D721Med (cell line): ENCODE measurements around the gene HOXA11.

ENCODE experiments used
- DNase-seq: peaks from one replicate; pipeline ENCODE4 v3.0.0; 2011; ENCODE audit warnings: low spot score; ENCODE audit not compliant: insufficient read length
- FAIRE-seq: peaks from 2 replicates; lab custom pipeline; 2011; peaks lifted over from hg19 to GRCh38; lab: Jason Lieb, UNC
- TF ChIP-seq, protein P1 (sequence below): IDR thresholded peaks from 2 replicates; pipeline ENCODE4 v1.5.1; 2012; ENCODE audit warnings: mild to moderate bottlenecking, control low read depth; ENCODE audit not compliant: insufficient read depth; ENCODE audit errors: missing control alignments

Gene HOXA11

DNA sequence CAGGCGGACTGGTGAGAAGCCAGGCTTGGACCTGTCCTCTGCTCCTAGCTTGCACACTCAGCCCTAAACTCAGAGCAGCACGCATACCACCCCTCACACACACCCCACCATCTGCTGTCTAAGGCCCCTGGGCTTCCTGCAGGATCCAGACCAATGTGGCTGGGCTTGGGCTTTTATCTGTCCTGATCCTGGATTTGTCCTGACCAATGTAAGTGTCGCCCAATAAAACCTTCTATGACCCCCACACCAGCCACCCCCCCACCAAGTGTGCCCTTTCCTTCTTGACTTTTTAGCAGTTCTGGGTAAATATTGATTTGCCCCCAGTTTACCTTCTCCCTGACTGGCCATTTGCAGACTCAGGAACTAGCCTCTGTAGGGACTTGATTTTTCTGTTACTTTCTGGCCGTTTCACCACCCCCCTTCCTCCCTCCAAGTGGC lies 16.6 kb upstream of the HOXA11 start:
- TF ChIP-seq, protein P1, sequence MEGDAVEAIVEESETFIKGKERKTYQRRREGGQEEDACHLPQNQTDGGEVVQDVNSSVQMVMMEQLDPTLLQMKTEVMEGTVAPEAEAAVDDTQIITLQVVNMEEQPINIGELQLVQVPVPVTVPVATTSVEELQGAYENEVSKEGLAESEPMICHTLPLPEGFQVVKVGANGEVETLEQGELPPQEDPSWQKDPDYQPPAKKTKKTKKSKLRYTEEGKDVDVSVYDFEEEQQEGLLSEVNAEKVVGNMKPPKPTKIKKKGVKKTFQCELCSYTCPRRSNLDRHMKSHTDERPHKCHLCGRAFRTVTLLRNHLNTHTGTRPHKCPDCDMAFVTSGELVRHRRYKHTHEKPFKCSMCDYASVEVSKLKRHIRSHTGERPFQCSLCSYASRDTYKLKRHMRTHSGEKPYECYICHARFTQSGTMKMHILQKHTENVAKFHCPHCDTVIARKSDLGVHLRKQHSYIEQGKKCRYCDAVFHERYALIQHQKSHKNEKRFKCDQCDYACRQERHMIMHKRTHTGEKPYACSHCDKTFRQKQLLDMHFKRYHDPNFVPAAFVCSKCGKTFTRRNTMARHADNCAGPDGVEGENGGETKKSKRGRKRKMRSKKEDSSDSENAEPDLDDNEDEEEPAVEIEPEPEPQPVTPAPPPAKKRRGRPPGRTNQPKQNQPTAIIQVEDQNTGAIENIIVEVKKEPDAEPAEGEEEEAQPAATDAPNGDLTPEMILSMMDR: no peak
- no peak for DNase-seq
- no peak for FAIRE-seq

DNA sequence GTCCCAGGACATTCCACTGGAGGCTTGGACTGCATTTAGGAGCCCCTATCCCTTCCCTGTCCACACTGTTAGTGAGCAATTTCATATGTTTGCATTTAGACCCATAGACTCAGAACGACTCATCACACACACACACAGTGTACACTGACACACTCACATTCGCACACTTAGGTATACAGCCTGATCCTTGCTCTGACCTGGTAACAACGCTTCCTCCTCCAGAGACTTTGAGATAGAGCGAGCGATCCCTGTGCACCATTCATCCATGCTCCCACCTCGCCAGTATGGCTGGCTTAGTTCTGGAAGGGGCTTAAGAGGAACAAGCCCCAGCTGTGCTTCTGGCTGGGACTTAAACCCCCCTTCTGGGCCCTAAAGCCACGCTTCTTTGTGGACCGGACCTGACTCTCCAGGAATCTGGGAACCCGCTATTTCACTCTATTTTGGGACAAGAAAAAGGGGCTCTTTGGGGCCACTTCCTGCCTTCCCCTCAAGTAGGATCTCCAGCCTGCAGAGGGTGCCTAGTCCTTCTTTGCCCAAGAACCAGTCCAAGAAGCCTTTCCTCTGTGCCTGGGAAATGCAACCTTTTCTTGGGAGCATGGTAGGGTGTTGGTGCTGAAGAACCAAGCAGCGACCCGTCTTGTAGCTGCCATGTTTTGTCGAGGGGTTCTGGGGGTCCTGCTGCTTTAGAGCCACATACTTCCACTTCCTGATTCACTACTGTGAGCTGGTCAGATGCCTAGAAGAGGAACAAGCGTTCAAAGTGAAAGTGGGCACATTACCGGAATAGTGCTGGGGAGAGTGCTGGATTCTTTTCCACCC lies 15.9 kb upstream of the HOXA11 start:
- FAIRE-seq: no peak
- DNase-seq: no peak
- TF ChIP-seq, protein P1: no peak

DNA sequence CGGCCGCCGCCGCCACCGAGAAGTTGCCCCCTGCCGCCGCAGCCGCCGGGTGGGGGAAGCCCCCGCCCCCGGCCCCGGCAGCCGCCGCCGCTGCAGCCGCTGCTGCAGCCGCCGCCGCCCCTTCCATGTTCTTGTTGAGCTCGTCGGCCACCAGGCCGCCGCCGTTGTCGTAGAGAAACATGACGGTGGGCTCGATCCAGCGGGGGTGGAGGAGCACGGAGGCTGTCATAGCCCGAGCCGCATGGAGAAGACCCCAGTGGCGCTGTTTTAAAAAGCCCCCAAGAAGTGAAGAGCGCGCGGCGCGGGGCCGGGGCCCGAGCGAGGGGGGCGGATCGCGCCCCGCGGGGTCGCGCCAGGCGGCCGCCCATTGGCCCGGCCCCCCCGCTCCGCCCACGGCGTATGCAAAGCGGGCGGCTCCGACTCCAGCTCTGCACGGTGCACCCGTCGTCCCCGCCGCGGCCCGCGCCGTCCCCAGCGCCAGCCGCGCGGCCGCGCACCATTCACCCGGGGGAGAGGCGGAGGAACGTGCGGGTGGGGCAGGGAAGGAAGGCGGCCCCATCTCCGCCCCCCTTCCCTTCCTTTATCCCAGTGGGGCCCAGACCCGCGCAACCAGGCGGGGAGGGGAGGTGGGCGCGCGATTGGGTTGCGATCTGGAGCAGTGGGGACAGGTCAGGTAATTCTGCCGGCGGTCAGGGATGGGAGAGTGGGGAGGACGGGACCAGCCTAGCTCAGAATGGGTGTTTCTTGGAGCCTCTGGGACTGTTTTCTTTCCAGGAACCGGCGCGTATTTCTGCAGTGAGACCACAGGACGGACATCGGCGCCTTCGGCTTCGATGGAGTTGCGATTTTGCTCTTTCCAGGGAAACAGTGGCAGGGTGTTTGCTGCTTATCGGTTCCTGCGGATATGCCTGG lies 15.1 kb upstream of the HOXA11 start, which contains the start of gene HOXA13:
TSS of gene HOXA13 (minus strand) at position 243 of the 912 bp plus-strand sequence. CDS start at position 229, 14 bp downstream.
- FAIRE-seq: no peak
- TF ChIP-seq, protein P1: no peak
- DNase-seq: no peak

DNA sequence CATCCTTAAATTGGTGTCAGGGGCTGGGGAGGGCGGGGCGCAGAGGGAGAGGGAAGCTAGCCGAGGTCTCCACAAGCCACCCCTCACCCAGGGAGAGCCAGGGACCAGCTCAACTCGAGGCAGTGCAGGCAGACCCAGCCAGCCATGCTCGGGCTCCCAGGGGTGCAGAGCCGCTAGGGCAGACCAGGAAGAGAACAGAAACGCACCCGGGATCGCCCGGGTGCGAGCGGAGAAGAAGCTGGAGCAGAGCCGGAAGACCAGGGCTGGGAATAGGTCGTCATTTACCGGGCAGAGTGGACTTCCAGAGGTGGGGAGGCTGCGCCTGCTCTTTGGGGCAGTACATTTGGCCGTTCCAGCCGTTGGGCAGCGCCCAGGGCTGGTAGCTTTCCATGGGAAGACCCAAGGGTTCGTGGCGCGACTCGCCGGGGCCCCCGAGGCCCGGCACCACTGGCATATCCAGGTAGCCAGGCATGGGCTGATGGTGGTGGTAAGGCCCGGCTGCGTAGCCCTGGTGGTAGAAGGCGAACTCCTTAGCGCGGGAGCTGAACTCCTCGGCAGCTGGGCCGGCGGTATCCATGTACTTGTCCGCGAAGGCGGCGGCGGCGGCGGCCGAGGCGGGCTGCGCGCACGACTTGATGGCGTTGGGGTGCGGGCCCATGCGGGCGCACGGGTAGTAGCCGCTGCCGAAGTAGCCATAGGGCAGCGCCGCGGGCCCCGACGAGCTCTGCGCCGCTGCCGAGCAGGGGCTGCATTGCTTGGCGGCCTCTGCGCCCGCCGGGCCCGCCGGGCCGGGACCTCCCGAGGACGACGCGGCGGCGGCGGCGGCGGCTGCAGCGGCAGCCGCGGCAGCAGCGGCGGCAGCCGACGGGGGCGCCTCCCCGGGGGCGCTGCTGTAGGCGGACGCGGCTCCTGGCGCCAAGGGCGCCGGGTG lies 14.1 kb upstream of the HOXA11 start:
- DNase-seq (no peak), FAIRE-seq (no peak)
- TF ChIP-seq, protein P1: no peak

DNA sequence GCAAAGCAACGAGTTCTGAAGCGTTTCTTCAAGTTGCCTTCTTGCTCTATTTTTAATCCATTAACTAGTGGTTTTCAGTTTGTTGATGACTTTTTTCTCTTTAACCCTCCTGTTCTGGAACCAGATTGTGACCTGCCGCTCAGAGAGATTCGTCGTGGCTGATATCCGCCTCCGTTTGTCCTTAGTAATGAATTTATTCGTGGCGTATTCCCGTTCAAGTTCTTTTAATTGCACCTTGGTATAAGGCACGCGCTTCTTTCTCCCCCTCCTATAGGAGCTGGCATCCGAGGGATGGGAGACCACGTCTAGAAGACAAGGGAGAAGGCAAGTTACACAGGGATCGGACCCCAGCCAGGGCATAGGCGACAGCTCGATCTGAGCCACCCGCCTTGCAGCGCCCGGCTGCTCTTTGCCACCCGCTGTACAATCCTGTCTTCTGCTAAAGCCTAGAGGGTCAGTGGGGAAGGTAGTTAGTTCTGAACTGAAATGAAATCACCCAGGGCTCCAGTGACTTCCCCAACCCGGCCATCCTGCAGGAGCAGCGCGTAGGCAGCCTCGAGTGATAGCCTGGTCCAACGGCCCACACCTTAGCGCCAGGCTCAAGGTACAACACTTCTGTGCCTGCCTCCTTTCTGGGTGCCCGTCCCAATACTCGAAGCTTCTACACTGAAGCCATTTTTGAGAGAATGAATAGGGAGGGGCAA lies 13.3 kb upstream of the HOXA11 start:
- TF ChIP-seq, protein P1: no peak
- DNase-seq: no peak
- FAIRE-seq: no peak
